Measurements from ENCODE around the gene CATSPER3. TPM values are rescaled to one million over a fixed set of nuclear protein-coding genes. Genes with fewer than 3 reads are reported as not detected.

CATSPER3 gene
- total RNA-seq, 1 donor = 0.36 TPM

DNA sequence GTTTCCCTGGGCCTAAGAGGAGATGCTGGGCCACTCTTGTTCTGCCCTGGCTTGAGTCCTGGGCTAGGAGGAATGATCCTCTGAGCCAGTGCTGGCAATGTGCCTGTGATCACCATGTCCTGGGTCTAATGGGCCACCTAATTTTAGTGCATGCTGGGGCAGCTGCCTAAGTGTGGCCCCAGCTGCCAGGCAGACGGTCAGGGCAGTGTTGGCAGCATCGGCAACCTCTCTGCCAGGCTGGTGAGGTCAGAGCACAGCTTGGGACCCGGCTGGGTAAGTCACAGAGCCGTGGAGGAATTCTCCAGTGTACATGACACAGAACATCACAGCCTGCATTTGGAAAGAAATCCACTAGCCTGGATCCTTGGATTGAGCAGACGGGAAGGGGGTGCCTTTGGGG, 87.7 kb downstream of the CATSPER3 start:
- Histone ChIP-seq H3K27ac (ENCODE audit: low read depth, low read length) (no peak overlapping the region), H3K4me1 (ENCODE audit: insufficient read depth, low read length) (no peaks in the 10 kb centered on the region), H3K79me2 (ENCODE audit: insufficient read depth, low read length) (no peaks in the 10 kb centered on the region), H2AFZ (ENCODE audit: low read length) (no peak overlapping the region), H4K20me1 (ENCODE audit: insufficient read depth, low read length) (no peaks in the 10 kb centered on the region), H3K27me3 (ENCODE audit: insufficient read depth, low read length) (peaks cover 10% of the 10 kb centered on the region), H3K4me2 (ENCODE audit: insufficient read depth, low read length) (no peak overlapping the region), H3K36me3 (ENCODE audit: insufficient read depth, low read length) (no peaks in the 10 kb centered on the region), H3K4me3 (ENCODE audit: insufficient read depth, low read length) (no peak overlapping the region), H3K9me3 (ENCODE audit: low read depth, low read length) (no peaks in the 10 kb centered on the region)
- DNase-seq (ENCODE audit: insufficient read length, low spot score, missing footprints) = peak; percentile 46
- TF ChIP-seq, protein P1, sequence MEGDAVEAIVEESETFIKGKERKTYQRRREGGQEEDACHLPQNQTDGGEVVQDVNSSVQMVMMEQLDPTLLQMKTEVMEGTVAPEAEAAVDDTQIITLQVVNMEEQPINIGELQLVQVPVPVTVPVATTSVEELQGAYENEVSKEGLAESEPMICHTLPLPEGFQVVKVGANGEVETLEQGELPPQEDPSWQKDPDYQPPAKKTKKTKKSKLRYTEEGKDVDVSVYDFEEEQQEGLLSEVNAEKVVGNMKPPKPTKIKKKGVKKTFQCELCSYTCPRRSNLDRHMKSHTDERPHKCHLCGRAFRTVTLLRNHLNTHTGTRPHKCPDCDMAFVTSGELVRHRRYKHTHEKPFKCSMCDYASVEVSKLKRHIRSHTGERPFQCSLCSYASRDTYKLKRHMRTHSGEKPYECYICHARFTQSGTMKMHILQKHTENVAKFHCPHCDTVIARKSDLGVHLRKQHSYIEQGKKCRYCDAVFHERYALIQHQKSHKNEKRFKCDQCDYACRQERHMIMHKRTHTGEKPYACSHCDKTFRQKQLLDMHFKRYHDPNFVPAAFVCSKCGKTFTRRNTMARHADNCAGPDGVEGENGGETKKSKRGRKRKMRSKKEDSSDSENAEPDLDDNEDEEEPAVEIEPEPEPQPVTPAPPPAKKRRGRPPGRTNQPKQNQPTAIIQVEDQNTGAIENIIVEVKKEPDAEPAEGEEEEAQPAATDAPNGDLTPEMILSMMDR (IDR thresholded peaks at IDR 0.05; ENCODE audit: extremely low read depth, low read depth, low read length) = no peak

DNA sequence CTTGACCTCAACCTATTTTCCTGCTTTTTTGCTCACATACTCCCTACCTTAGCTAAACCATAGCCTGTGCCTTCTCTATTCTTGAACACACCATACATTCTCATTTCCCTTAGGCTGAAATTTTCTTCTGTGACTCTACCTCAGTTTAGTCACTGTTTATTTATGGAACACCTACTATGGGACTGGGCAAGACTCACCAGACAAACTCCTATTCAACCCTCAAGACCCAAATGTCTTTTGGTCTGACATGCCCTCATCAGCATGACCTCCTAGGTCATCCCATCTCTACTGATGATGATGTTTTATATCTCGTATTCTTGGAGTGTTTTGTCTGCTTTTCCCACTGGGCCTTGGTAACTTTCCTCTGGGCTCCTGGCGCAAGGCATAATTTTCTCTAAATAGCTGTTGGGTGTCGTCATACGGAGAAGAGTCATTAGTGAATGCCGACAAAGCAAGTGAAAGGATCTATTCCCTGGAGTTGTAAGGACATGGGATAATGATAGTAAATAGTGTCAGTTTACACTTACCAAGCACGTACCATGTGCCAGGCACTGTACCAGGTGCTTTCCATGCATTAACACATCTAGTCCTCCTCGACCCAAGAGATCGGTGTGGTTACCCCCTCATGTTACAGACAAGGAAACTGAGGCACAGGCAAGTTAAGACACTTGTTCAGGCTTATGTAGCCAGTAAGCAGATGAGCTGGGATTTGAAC, 88.8 kb downstream of the CATSPER3 start:
- Histone ChIP-seq H3K79me2 (ENCODE audit: insufficient read depth, low read length) (no peaks in the 10 kb centered on the region), H3K4me3 (ENCODE audit: insufficient read depth, low read length) (no peak overlapping the region), H3K36me3 (ENCODE audit: insufficient read depth, low read length) (no peaks in the 10 kb centered on the region), H2AFZ (ENCODE audit: low read length) (no peak overlapping the region), H3K27ac (ENCODE audit: low read depth, low read length) (no peak overlapping the region), H3K4me1 (ENCODE audit: insufficient read depth, low read length) (no peaks in the 10 kb centered on the region), H3K27me3 (ENCODE audit: insufficient read depth, low read length) (peaks cover 5% of the 10 kb centered on the region), H4K20me1 (ENCODE audit: insufficient read depth, low read length) (no peaks in the 10 kb centered on the region), H3K9me3 (ENCODE audit: low read depth, low read length) (no peaks in the 10 kb centered on the region), H3K4me2 (ENCODE audit: insufficient read depth, low read length) (no peak overlapping the region)
- TF ChIP-seq, protein P1 (IDR thresholded peaks at IDR 0.05; ENCODE audit: extremely low read depth, low read depth, low read length) = no peak
- DNase-seq (ENCODE audit: insufficient read length, low spot score, missing footprints) = peak; percentile 48

DNA sequence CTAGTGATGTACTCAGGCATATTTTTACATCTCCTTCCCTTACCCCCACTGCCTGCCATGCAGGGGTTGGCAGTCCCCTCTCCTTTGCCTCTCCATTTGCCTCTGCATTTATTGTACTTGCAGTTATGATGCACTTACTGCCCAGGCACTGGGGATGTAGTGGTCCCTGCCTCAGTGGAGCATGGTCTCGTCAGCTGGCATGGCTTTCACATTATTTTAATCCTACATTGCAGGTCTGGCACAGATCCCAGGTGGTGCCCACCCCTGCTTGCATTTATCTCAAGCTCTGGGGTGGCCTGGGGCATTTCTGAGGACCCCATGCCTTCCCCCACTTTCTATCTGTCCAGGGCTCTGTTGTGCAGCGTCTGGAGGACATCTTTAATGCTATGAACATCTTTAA, 89.5 kb downstream of the CATSPER3 start:
- no peak overlapping the region for H3K4me2 ChIP-seq (ENCODE audit: insufficient read depth, low read length)
- H3K79me2 ChIP-seq (ENCODE audit: insufficient read depth, low read length) = no peaks in the 10 kb centered on the region
- no peaks in the 10 kb centered on the region for H4K20me1 ChIP-seq (ENCODE audit: insufficient read depth, low read length)
- DNase-seq (ENCODE audit: insufficient read length, low spot score, missing footprints) = peak; percentile 59
- no peak overlapping the region for H3K4me3 ChIP-seq (ENCODE audit: insufficient read depth, low read length)
- no peak overlapping the region for H2AFZ ChIP-seq (ENCODE audit: low read length)
- no peaks in the 10 kb centered on the region for H3K36me3 ChIP-seq (ENCODE audit: insufficient read depth, low read length)
- no peak overlapping the region for H3K27ac ChIP-seq (ENCODE audit: low read depth, low read length)
- no peaks in the 10 kb centered on the region for H3K4me1 ChIP-seq (ENCODE audit: insufficient read depth, low read length)
- H3K9me3 ChIP-seq (ENCODE audit: low read depth, low read length) = no peaks in the 10 kb centered on the region
- peaks cover 5% of the 10 kb centered on the region for H3K27me3 ChIP-seq (ENCODE audit: insufficient read depth, low read length)
- TF ChIP-seq, protein P1 (IDR thresholded peaks at IDR 0.05; ENCODE audit: extremely low read depth, low read depth, low read length) = no peak

DNA sequence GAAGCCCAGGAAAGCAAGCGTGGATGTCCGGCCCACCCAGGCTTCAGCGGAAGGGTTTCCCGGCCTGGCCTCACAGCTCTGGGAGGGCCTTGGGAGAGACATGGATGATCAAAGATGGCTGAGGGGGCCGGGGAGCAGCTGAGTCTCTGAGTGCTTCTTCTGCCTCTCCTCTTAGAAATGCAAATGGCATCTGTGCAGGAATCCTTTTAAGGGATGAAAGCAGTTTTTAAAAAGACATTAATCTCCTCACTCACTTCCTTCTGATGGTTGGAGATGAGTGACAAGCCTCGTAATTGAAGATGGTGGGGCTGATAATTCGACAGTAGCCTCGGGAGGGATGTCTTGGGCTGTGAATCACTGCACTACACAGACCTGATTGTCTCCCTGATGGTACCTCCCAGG, 90.6 kb downstream of the CATSPER3 start:
- Histone ChIP-seq H3K36me3 (ENCODE audit: insufficient read depth, low read length) (no peaks in the 10 kb centered on the region), H2AFZ (ENCODE audit: low read length) (no peak overlapping the region), H3K4me2 (ENCODE audit: insufficient read depth, low read length) (no peak overlapping the region), H3K27ac (ENCODE audit: low read depth, low read length) (no peak overlapping the region), H3K9me3 (ENCODE audit: low read depth, low read length) (no peaks in the 10 kb centered on the region), H3K27me3 (ENCODE audit: insufficient read depth, low read length) (no peaks in the 10 kb centered on the region), H3K79me2 (ENCODE audit: insufficient read depth, low read length) (no peaks in the 10 kb centered on the region), H3K4me1 (ENCODE audit: insufficient read depth, low read length) (no peaks in the 10 kb centered on the region), H3K4me3 (ENCODE audit: insufficient read depth, low read length) (no peak overlapping the region), H4K20me1 (ENCODE audit: insufficient read depth, low read length) (no peaks in the 10 kb centered on the region)
- no peak for DNase-seq (ENCODE audit: insufficient read length, low spot score, missing footprints)
- TF ChIP-seq, protein P1 (IDR thresholded peaks at IDR 0.05; ENCODE audit: extremely low read depth, low read depth, low read length) = no peak
